GM18870 (cell line): ENCODE data around the gene LRBA.
"Not testable (repeated sequence)": the region's sequence is repeated elsewhere in the genome, so short reads cannot be mapped to it uniquely, and the experiment has no call there.

Experiments
- ATAC-seq: cut with Tn5 transposase; IDR thresholded peaks from one replicate; pipeline ENCODE4 v1.9.1; 2021; ENCODE audit warnings: moderate library complexity; ENCODE audit not compliant: unreplicated experiment

The LRBA gene

GRCh38 chr4:150943818-150944217, 71.3 kb downstream of the LRBA start:
- no peak for ATAC-seq

- ATAC-seq: no peak
Measured at GRCh38 chr4:150943126-150943525, 72.0 kb downstream of the LRBA start.

- ATAC-seq: no peak
Measured at GRCh38 chr4:150942539-150942938, 72.5 kb downstream of the LRBA start.

DNA sequence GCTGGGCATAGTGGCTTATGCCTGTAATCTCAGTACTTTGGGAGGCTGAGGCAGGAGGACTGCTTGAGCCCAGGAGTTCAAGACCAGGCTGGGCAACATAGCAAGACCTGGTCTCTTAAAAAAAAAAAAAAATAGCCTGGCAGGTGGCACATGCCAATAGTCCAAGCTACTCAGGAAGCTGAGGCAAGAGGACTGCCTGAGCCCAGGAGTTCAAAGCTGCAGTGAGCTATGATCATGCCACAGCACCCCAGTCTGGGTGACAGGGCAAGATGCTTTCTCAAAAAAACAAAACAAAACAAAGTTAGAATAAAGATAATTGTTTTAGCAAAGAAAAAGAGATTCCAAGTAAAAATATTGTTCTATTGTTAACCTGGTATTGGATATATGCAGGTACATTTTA, 75.0 kb downstream of the LRBA start:
- ATAC-seq: no peak

DNA sequence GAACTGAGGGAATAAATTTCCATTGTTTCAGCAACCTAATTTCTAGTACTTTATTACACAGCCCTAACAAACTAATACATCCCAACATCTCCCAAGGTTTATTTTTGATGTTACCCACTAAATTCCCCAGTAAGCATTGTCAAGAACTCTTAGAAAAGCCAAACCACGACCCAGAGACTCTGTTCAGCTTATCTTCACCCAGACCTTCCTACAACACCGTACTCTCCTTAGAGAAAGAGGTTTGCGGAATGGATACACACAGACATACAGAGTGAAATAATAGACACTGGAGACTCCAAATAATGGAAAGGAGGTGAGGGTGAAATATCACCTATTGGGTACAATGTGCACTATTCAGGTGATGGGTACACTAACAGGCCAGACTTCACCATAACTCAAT, 75.6 kb downstream of the LRBA start:
- ATAC-seq: no peak

DNA sequence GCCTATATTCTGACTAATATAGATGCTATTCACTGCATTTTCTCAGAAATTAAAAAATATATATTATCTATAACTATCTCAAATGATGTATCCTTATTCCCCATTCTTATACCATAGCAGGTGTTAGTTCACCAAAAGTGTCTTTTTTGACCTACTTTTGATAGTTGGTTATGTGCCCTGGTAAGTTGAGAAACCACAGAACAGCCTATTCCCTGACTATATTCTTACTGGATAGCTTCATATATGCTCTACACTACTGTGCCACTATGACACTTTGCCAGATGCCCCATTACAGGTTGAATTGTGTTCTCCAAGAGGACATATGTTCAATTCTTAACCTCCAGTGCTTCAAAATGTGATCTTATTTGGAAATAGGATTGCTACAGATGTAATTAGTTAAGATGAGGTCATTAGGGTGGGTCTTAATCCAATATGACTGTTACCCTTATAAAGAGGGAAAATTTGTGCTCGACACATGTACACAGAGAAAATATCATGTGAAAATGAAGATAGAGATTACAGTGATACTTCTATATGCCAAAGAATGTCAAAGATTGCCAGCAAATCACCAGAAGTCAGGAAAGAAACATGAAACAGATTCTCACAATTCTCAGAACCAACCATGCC, 76.1 kb downstream of the LRBA start:
- no peak for ATAC-seq

DNA sequence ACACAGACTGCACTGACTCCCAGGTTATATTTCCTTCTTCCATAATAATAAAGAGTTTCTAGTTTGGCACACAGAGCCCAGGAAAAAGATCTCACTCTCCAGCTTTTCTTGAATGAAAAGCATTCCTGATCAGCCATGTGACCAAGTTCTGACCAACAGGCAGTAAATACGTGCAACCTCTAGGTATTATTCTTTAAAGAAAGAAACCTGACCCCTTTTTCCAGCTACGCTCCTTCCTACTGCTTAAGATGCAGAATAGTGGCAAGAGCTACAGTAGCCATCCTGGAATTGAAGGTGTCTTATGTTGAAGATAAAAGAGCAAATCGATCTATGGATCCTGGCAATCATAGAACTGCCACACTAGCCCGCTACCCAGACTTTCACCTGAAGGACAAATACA, 76.7 kb downstream of the LRBA start:
- no peak for ATAC-seq

DNA sequence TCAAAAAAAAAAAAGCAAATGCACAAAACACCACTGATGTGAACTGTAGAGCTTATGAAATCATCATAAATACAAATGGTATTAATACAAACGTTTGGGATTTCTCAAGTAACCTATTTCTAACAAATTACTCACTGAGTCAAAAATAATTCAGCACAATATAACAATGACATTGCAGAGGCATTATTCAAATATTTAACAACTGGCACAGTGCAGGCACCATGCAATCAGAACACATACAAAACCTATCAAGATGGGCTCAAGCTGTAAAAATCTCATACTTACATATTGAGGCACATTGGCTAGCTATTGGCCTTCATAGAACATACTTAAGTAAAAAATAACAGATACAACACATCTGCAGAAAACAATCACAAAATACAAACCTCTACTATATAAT, 81.1 kb downstream of the LRBA start:
- ATAC-seq: no peak

DNA sequence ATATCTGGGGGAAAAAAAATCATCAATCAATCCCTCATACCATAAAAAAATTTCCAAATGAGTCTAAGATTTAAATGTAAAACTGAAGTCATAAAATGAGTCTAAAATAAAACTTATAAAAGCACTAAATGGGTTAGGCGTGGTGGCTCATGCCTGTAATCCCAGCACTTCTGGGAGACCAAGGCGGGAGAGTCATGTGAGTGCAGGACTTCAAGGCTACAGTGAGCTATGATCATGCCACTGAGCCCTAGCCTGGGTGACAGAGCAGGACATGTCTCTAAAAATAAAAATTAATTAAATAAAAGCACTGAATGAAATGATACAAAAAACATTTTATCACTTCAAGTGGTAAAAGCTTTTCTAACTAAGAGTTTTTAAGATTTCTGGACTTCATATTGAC, 83.3 kb downstream of the LRBA start:
- no peak for ATAC-seq

DNA sequence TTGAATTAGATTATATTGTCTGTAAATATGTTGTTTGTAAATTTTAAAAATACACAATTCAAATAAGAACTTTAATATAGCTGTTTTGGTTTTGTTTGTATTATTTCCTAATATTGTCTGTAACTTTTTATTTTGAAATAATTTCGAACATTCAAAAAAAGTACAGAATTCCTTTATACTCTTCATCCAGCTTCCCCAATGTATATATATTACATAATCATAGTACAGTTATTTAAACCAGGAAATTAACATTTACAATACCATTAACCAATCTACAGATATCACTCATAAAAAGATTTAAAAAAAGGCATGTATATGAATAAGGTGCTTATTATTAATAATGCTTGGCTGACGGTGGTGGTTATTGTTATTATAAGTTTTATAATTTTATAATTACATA, 84.1 kb downstream of the LRBA start:
- ATAC-seq: no peak

GRCh38 chr4:150923945-150924344, 91.1 kb downstream of the LRBA start:
- no peak for ATAC-seq

GRCh38 chr4:150921486-150921885, 93.6 kb downstream of the LRBA start:
- not testable (repeated sequence) for ATAC-seq

DNA sequence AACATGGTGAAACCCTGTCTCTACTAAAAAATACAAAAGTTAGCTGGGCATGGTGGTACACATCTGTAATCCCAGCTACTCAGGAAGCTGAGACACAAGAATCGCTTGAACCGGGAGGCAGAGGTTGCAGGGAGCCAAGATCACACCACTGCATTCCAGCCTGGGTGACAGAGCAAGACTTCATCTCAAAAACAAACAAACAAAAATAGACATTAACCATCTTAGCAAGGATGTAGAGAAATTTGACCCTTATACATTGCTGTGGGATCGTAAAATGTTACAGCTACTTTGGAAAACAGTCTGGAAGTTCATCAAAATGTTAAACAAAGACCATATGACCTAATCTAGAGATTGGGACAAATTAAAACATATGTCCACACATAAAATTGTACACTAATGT, 96.5 kb downstream of the LRBA start:
- not testable (repeated sequence) for ATAC-seq

- ATAC-seq: no peak
Measured at GRCh38 chr4:150911326-150911725, 103.8 kb downstream of the LRBA start.

GRCh38 chr4:150909116-150909515, 106.0 kb downstream of the LRBA start:
- no peak for ATAC-seq

- no peak for ATAC-seq
Measured at GRCh38 chr4:150906987-150907633, 108.0 kb downstream of the LRBA start.

- ATAC-seq: no peak
Measured at GRCh38 chr4:150904671-150905070, 110.4 kb downstream of the LRBA start.

- no peak for ATAC-seq
Measured at GRCh38 chr4:150903603-150904002, 111.5 kb downstream of the LRBA start.

- ATAC-seq: no peak
Measured at GRCh38 chr4:150896497-150896896, 118.6 kb downstream of the LRBA start.

- no peak for ATAC-seq
Measured at GRCh38 chr4:150890246-150890645, 124.8 kb downstream of the LRBA start.

DNA sequence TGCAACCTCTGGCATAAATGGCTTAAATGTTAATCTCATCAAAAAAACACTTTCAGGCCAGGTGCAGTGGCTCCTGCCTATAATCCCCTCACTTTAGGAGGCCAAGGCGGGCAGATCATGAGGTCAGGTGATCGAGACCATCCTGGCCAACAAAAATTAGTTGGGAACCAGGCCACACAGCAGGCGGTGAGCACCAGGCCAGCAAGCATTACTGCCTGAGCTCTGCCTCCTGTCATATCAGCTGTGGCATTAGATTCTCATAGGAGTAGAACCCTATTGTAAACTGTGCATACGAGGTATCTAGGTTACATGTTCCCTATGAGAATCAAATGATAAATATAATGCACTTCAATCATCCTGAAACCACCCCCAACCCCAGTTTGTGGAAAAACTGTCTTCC, 125.8 kb downstream of the LRBA start:
- no peak for ATAC-seq

GRCh38 chr4:150888625-150889024, 126.5 kb downstream of the LRBA start:
- ATAC-seq: no peak

DNA sequence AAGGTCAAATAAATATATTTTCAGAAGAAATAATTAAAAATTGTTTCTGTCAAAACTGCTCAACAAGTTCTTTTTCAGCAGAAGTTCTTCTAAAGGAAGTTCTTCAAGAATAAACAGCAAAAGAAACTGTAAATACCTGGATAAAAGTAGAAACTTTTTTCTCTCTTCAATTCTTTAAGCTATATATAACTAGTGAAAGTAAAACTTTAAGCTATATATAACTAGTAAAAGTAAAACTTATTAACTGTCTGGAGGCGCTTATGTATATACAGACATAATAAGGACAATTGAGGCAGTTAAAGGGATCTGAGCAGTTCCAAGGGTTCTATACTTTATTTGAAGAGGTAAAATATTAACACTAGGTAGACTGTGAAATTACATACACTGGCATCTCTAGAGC, 126.9 kb downstream of the LRBA start:
- no peak for ATAC-seq
